Measurements from ENCODE around the gene DHH.

DNA sequence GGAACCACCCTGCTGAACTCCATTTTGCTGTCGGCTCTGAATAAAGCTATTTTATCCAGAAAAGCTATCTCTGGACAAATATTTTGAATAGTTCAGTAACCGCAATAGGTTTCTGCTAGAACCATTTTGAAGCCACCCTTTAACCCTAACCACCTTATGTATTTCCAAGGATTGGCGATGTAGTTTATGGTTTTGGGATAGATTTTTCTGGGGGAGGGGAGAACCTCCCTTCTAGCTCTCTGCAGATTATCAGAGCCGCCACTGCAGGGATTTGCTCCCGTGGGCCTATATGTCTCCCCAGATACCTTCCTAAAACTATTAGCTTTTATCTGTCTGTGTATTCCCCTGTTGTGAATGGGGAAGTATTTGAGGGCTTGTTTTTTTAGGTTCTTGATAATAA is 38.4 kb upstream of the DHH start:
- TF ChIP-seq, protein P1, sequence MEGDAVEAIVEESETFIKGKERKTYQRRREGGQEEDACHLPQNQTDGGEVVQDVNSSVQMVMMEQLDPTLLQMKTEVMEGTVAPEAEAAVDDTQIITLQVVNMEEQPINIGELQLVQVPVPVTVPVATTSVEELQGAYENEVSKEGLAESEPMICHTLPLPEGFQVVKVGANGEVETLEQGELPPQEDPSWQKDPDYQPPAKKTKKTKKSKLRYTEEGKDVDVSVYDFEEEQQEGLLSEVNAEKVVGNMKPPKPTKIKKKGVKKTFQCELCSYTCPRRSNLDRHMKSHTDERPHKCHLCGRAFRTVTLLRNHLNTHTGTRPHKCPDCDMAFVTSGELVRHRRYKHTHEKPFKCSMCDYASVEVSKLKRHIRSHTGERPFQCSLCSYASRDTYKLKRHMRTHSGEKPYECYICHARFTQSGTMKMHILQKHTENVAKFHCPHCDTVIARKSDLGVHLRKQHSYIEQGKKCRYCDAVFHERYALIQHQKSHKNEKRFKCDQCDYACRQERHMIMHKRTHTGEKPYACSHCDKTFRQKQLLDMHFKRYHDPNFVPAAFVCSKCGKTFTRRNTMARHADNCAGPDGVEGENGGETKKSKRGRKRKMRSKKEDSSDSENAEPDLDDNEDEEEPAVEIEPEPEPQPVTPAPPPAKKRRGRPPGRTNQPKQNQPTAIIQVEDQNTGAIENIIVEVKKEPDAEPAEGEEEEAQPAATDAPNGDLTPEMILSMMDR (conservative IDR thresholded peaks at IDR 0.05; ENCODE audit: low read depth, low read length), result no peak
- no peak for TF ChIP-seq EZH2 (IDR thresholded peaks at IDR 0.05; ENCODE audit: borderline replicate concordance, low read depth, low read length, poor library complexity, severe bottlenecking)

All from A673 (cell line).